ENCODE results near the gene GAL.

- no peak for TF ChIP-seq CTCF (IDR thresholded peaks at IDR 0.05; ENCODE audit: insufficient read depth, low read length)
- TF ChIP-seq REST (IDR thresholded peaks at IDR 0.05; ENCODE audit: insufficient replicate concordance, low read depth), result no peak
- no peak for TF ChIP-seq POLR2AphosphoS5 (IDR thresholded peaks at IDR 0.05; ENCODE audit: low read depth)
- no peak for TF ChIP-seq SPI1 (IDR thresholded peaks at IDR 0.05; ENCODE audit: borderline replicate concordance, low read depth)
- no peak for TF ChIP-seq GABPA (IDR thresholded peaks at IDR 0.05; ENCODE audit: low read depth)
These were observed 8.6 kb downstream of the GAL start for GRCh38 chr11:68692871-68693483.

Measured in HL-60 (cell line).